PC-3 (cell line): ENCODE results near the gene SYNJ2.

Experiments
- EZH2 ChIP-seq: fragments of 300-600 bp; sonication (generic); IDR thresholded peaks from one replicate; pipeline ENCODE4 v1.6.1; 2017; ENCODE audit warnings: antibody characterized with exemption, mild to moderate bottlenecking, low read length; ENCODE audit not compliant: unreplicated experiment
- EZH2phosphoT487 ChIP-seq: fragments of 300-600 bp; sonication (generic); IDR thresholded peaks from 2 replicates; pipeline ENCODE4 v1.6.1; 2018; ENCODE audit warnings: mild to moderate bottlenecking, antibody characterized with exemption, low read length, borderline replicate concordance
- TF ChIP-seq, protein P1 (sequence below): fragments of 300-600 bp; sonication (generic); conservative IDR thresholded peaks from 2 replicates; pipeline ENCODE4 v1.5.1; 2017; ENCODE audit warnings: antibody characterized with exemption, low read depth, mild to moderate bottlenecking, low read length

GRCh38 chr6:158016571-158017383 is 35.1 kb downstream of the SYNJ2 start:
- TF ChIP-seq, protein P1, sequence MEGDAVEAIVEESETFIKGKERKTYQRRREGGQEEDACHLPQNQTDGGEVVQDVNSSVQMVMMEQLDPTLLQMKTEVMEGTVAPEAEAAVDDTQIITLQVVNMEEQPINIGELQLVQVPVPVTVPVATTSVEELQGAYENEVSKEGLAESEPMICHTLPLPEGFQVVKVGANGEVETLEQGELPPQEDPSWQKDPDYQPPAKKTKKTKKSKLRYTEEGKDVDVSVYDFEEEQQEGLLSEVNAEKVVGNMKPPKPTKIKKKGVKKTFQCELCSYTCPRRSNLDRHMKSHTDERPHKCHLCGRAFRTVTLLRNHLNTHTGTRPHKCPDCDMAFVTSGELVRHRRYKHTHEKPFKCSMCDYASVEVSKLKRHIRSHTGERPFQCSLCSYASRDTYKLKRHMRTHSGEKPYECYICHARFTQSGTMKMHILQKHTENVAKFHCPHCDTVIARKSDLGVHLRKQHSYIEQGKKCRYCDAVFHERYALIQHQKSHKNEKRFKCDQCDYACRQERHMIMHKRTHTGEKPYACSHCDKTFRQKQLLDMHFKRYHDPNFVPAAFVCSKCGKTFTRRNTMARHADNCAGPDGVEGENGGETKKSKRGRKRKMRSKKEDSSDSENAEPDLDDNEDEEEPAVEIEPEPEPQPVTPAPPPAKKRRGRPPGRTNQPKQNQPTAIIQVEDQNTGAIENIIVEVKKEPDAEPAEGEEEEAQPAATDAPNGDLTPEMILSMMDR: no peak
- TF ChIP-seq EZH2: no peak
- TF ChIP-seq EZH2phosphoT487: no peak
